ENCODE measurements around the gene SLC13A1. TPM values are rescaled to one million over a fixed set of nuclear protein-coding genes. Genes with fewer than 3 reads are reported as not detected.
"Not testable (repeated sequence)": the region's sequence is repeated elsewhere in the genome, so short reads cannot be mapped to it uniquely, and the experiment has no call there.

SLC13A1 gene
- total and polyA plus RNA-seq, 10 of the 15 experiments (the other 5 are each of a cell fraction or from before 2014, with no cell fraction given): 0.10 TPM; not detected in 9

DNA sequence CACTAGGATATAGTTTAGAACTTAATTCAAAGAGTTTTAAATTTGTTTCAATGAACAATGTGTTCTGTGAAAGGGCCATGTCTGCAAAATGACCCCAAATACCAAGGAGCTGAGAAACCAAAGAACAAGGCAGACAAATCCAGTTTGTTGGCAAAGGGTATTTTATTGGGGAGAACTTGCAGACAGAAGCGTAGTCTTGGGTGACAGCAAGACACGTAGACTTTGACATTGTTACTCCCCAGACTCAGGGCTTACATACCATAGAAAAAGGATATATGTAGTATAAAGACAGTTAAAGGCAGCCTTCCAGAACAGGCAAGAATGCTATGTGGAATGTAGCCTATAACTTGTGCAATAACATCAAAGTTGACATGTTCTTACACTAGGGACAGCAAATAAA is 109.3 kb downstream of the SLC13A1 start:
- TF ChIP-seq YBX1 (IDR thresholded peaks at IDR 0.05): no peak
- no peak for TF ChIP-seq TARDBP (IDR thresholded peaks at IDR 0.05; ENCODE audit: borderline replicate concordance)
- no peak for TF ChIP-seq MTA3 (IDR thresholded peaks at IDR 0.05; ENCODE audit: borderline replicate concordance, low read length)
- TF ChIP-seq SPI1 (IDR thresholded peaks at IDR 0.05; ENCODE audit: borderline replicate concordance, insufficient read depth, low read depth, low read length): no peak
- TF ChIP-seq MYB (IDR thresholded peaks at IDR 0.05; ENCODE audit: borderline replicate concordance, low read depth, low read length): no peak
- no peak for TF ChIP-seq NFYA (IDR thresholded peaks at IDR 0.05; ENCODE audit: borderline replicate concordance, low read depth, low read length)
- TF ChIP-seq NRF1 (conservative IDR thresholded peaks at IDR 0.05; ENCODE audit: low read depth, low read length): no peak
- TF ChIP-seq ZNF24 (IDR thresholded peaks at IDR 0.05): no peak
- TF ChIP-seq ZBED1 (IDR thresholded peaks at IDR 0.05; ENCODE audit: borderline replicate concordance): no peak
- no peak for TF ChIP-seq MEF2A (IDR thresholded peaks at IDR 0.05; ENCODE audit: insufficient read depth, low read depth, low read length)
- no peak for TF ChIP-seq RBBP5 (conservative IDR thresholded peaks at IDR 0.05)
- no peak for TF ChIP-seq NR2C1 (IDR thresholded peaks at IDR 0.05)
- TF ChIP-seq EZH2 (IDR thresholded peaks at IDR 0.05; ENCODE audit: borderline replicate concordance, control insufficient read depth, low read depth, low read length): no peak
- no peak for TF ChIP-seq NFIC (IDR thresholded peaks at IDR 0.05; ENCODE audit: low read depth, low read length)
- TF ChIP-seq IRF4 (IDR thresholded peaks at IDR 0.05; ENCODE audit: low read depth, low read length): no peak
- TF ChIP-seq PML (IDR thresholded peaks at IDR 0.05; ENCODE audit: low read length): no peak
- no peak for TF ChIP-seq CBFB (IDR thresholded peaks at IDR 0.05; ENCODE audit: low read depth)
- Histone ChIP-seq H4K20me1 (ENCODE audit: control insufficient read depth, insufficient read depth) (no peaks in the 10 kb centered on the region), H3K9ac (ENCODE audit: control insufficient read depth, insufficient read depth, low read length) (no peak overlapping the region), H3K36me3 (ENCODE audit: control insufficient read depth in 2 of 2, insufficient read depth in 2 of 2, low read length in 1 of 2) (no peaks in the 10 kb centered on the region), H3K79me2 (ENCODE audit: control insufficient read depth, insufficient read depth, low read length) (no peaks in the 10 kb centered on the region), H3K27me3 (replicated peaks in 1 of 2; ENCODE audit: control insufficient read depth in 2 of 2, insufficient read depth in 2 of 2, low read length in 1 of 2) (no peaks in the 10 kb centered on the region), H3K4me1 (ENCODE audit: control insufficient read depth, insufficient read depth, low read length) (no peaks in the 10 kb centered on the region), H3K27ac (ENCODE audit: control insufficient read depth, insufficient read depth) (no peak overlapping the region), H3K4me3 (no peak overlapping the region), H3K9me3 (replicated peaks; ENCODE audit: control insufficient read depth, insufficient read depth, low read length) (no peaks in the 10 kb centered on the region), H2AFZ (ENCODE audit: control insufficient read depth, low read depth, low read length) (no peak overlapping the region), H3K4me2 (ENCODE audit: control insufficient read depth, insufficient read depth) (no peak overlapping the region)
- ATAC-seq (no peak), DNase-seq (ENCODE audit: low read depth, low spot score) (no peak), FAIRE-seq (no peak)
- ChIA-PET CTCF (no interaction called here), SMC1A (ENCODE audit: uncharacterized antibody, unreplicated experiment) (no interaction called here), POLR2A (no interaction called here), RAD21 (ENCODE audit: unreplicated experiment) (no interaction called here)
- intact Hi-C loops (cut with micrococcal nuclease; ENCODE audit: unreplicated experiment) (no loop called here), in situ Hi-C loops (cut with MboI) (no loop called here)
- BruUV-seq (replicated peaks): no TSS peak
- WGBS (ENCODE audit: insufficient coverage, insufficient replicate concordance, low lambda C conversion rate, missing lambda C conversion rate): 5% methylated on average over 2 of the region's 2 CpGs

DNA sequence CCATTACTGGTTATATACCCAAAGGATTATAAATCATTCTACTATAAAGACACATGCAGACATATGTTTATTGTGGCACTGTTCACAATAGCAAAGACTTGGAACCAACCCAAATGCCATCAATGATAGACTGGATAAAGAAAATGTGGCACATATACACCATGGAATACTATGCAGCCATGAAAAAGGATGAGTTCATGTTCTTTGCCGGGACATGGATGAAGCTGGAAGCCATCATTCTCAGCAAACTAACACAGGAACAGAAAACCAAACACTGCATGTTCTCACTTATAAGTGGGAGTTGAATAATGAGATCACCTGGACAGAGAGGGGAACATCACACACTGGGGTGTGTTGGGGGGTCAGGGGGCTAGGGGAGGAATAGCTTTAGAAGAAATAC is 112.9 kb downstream of the SLC13A1 start:
- POLR2A ChIA-PET; H3K9ac ChIP-seq (ENCODE audit: control insufficient read depth, insufficient read depth, low read length); H3K27ac ChIP-seq (ENCODE audit: control insufficient read depth, insufficient read depth); BruUV-seq (replicated peaks); FAIRE-seq; H3K36me3 ChIP-seq (ENCODE audit: control insufficient read depth in 2 of 2, insufficient read depth in 2 of 2, low read length in 1 of 2); RAD21 ChIA-PET (ENCODE audit: unreplicated experiment); ATAC-seq; intact Hi-C loops (cut with micrococcal nuclease; ENCODE audit: unreplicated experiment); H2AFZ ChIP-seq (ENCODE audit: control insufficient read depth, low read depth, low read length); SMC1A ChIA-PET (ENCODE audit: uncharacterized antibody, unreplicated experiment); H3K79me2 ChIP-seq (ENCODE audit: control insufficient read depth, insufficient read depth, low read length); H3K9me3 ChIP-seq (replicated peaks; ENCODE audit: control insufficient read depth, insufficient read depth, low read length); H3K4me3 ChIP-seq; DNase-seq (ENCODE audit: low read depth, low spot score); in situ Hi-C loops (cut with MboI); H3K27me3 ChIP-seq (replicated peaks in 1 of 2; ENCODE audit: control insufficient read depth in 2 of 2, insufficient read depth in 2 of 2, low read length in 1 of 2); H4K20me1 ChIP-seq (ENCODE audit: control insufficient read depth, insufficient read depth); CTCF ChIA-PET; H3K4me2 ChIP-seq (ENCODE audit: control insufficient read depth, insufficient read depth); H3K4me1 ChIP-seq (ENCODE audit: control insufficient read depth, insufficient read depth, low read length): not testable (repeated sequence)
- 85% methylated on average over 1 of the region's 1 CpG for WGBS (ENCODE audit: insufficient coverage, insufficient replicate concordance, low lambda C conversion rate, missing lambda C conversion rate)

Data from GM12878 (cell line).